ENCODE data around the gene TRMU.

GRCh38 chr22:46292173-46292572, 43.3 kb upstream of the TRMU start:
- no peak for TF ChIP-seq POLR2A (IDR thresholded peaks at IDR 0.05)
- no peak for TF ChIP-seq CTCF (IDR thresholded peaks at IDR 0.05)
